ENCODE results near the gene FBLN7. TPM values are rescaled to one million over a fixed set of nuclear protein-coding genes. Genes with fewer than 3 reads are reported as not detected.

Gene FBLN7
- total and polyA plus RNA-seq, 2 experiments from 2014 or later, result 1.6 to 1.7 TPM

DNA sequence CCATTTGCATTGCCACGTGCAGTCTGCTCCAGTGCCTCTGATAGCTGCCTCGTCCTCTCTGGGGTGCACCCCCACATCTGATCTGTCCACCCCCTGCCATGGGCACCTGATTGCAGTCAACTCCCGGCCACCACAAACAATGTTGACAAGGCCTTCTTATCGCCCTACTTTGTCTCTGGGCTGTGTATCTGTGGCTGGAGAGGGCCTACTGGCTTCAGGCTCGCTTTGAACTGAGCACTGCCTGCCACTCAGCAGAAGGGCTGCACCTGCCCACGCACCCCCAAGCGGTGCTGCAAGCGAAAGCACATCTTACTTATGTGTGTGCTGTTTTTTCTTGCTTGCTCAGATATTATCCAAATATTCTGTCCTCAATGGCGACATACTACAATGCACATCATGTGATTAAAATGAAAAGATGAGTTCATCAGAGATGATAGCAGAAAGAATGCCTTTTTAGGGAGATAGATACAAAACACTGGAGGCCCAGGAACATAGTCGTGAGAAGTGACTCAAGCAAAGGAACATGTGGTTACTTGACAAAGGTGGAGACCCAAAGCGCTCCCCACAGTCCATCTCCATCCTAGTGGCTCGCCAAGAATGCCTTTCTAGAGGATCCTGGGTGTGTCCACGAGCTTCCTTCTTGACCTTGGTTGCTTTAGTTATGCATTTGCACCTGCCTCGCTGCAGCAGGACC is 28.8 kb downstream of the FBLN7 start:
- H3K79me2 ChIP-seq, result no peaks in the 10 kb centered on the region
- no peak for TF ChIP-seq EZH2phosphoT487 (IDR thresholded peaks at IDR 0.05; ENCODE audit: low read depth, severe bottlenecking, unreplicated experiment)
- no peak for TF ChIP-seq EZH2 (IDR thresholded peaks at IDR 0.05; ENCODE audit: borderline replicate concordance)
- TF ChIP-seq, protein P1, sequence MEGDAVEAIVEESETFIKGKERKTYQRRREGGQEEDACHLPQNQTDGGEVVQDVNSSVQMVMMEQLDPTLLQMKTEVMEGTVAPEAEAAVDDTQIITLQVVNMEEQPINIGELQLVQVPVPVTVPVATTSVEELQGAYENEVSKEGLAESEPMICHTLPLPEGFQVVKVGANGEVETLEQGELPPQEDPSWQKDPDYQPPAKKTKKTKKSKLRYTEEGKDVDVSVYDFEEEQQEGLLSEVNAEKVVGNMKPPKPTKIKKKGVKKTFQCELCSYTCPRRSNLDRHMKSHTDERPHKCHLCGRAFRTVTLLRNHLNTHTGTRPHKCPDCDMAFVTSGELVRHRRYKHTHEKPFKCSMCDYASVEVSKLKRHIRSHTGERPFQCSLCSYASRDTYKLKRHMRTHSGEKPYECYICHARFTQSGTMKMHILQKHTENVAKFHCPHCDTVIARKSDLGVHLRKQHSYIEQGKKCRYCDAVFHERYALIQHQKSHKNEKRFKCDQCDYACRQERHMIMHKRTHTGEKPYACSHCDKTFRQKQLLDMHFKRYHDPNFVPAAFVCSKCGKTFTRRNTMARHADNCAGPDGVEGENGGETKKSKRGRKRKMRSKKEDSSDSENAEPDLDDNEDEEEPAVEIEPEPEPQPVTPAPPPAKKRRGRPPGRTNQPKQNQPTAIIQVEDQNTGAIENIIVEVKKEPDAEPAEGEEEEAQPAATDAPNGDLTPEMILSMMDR (IDR thresholded peaks at IDR 0.05; ENCODE audit: poor library complexity), result no peak
- H3K27ac ChIP-seq, result no peak overlapping the region
- H3K4me2 ChIP-seq, result no peak overlapping the region
- no peaks in the 10 kb centered on the region for H3K36me3 ChIP-seq (replicated peaks; ENCODE audit: insufficient read depth, low read depth)
- no peak overlapping the region for H2AFZ ChIP-seq
- no peaks in the 10 kb centered on the region for H3K9me3 ChIP-seq (ENCODE audit: low read depth)
- no peaks in the 10 kb centered on the region for H3K27me3 ChIP-seq
- no peak for DNase-seq (ENCODE audit: low spot score)
- H3K4me3 ChIP-seq, result no peak overlapping the region
- H3K4me1 ChIP-seq (ENCODE audit: insufficient read depth), result no peaks in the 10 kb centered on the region
- no peaks in the 10 kb centered on the region for H3K9me2 ChIP-seq (replicated peaks; ENCODE audit: insufficient read depth)
- WGBS (ENCODE audit: low lambda C conversion rate, missing lambda C conversion rate), result 87% methylated on average over 14 of the region's 14 CpGs
- no peaks in the 10 kb centered on the region for H4K20me1 ChIP-seq (ENCODE audit: insufficient read depth, poor library complexity, severe bottlenecking)

DNA sequence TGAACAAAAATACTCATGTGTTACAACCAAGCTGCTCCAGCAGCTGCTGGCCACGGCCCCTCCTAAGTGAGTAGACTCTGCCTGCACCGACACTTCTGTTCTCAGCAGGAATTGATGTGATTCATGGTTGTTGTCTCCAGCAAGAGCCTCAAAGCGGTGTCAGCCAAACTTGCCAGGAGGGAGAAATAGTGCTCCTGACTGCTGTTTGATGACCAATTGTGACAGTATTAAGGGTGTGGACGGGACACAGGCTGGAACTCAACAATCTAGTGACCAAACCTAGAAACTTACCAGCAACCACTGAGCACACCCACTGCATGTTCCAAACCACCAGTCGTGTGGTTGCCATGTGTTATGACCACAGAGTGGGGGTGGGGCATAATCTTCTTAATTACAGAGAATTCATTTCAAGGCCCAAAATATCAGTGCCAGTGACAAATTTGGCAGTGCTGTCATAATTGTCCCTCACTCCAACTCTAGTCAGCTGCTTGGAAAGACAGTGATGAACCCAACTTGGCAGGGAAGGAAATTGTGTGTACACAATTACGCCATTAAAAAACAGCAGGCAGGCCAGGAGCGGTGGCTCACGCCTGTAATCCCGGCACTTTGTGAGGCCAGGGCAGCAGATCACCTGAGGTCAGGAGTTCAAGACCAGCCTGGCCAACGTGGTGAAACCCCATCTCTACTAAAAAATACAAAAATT is 30.4 kb downstream of the FBLN7 start:
- no peak overlapping the region for H3K4me3 ChIP-seq
- no peaks in the 10 kb centered on the region for H3K9me3 ChIP-seq (ENCODE audit: low read depth)
- H4K20me1 ChIP-seq (ENCODE audit: insufficient read depth, poor library complexity, severe bottlenecking), result no peaks in the 10 kb centered on the region
- H3K36me3 ChIP-seq (replicated peaks; ENCODE audit: insufficient read depth, low read depth), result no peaks in the 10 kb centered on the region
- no peak overlapping the region for H2AFZ ChIP-seq
- H3K79me2 ChIP-seq, result no peaks in the 10 kb centered on the region
- no peaks in the 10 kb centered on the region for H3K9me2 ChIP-seq (replicated peaks; ENCODE audit: insufficient read depth)
- 78% methylated on average over 10 of the region's 10 CpGs for WGBS (ENCODE audit: low lambda C conversion rate, missing lambda C conversion rate)
- DNase-seq (ENCODE audit: low spot score), result no peak
- no peak for TF ChIP-seq EZH2phosphoT487 (IDR thresholded peaks at IDR 0.05; ENCODE audit: low read depth, severe bottlenecking, unreplicated experiment)
- TF ChIP-seq, protein P1 (IDR thresholded peaks at IDR 0.05; ENCODE audit: poor library complexity), result no peak
- TF ChIP-seq EZH2 (IDR thresholded peaks at IDR 0.05; ENCODE audit: borderline replicate concordance), result no peak
- no peaks in the 10 kb centered on the region for H3K4me1 ChIP-seq (ENCODE audit: insufficient read depth)
- H3K27me3 ChIP-seq, result no peaks in the 10 kb centered on the region
- H3K4me2 ChIP-seq, result no peak overlapping the region
- no peak overlapping the region for H3K27ac ChIP-seq

DNA sequence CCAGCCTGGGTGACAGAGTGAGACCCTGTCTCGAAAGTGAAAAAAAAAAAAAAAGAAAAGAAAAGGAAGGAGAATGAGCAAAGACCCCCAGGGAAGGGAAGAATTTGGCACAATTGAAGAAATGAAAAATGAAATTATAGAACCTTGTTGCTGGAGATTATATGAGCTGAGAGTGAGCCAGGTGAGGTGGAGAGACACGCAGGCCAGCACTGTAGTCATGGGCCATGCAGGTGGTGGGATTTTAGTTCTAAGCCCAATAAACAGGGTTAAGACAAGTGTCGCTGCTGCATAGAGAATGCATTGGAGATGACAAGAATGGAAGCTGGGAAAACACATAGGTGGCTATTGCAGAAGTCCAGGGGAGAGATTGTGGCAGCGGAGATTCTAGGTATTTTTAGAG is 32.3 kb downstream of the FBLN7 start:
- H3K4me1 ChIP-seq (ENCODE audit: insufficient read depth), result no peaks in the 10 kb centered on the region
- H4K20me1 ChIP-seq (ENCODE audit: insufficient read depth, poor library complexity, severe bottlenecking), result no peaks in the 10 kb centered on the region
- no peak for DNase-seq (ENCODE audit: low spot score)
- no peak overlapping the region for H3K4me2 ChIP-seq
- H3K27ac ChIP-seq, result no peak overlapping the region
- 99% methylated on average over 4 of the region's 4 CpGs for WGBS (ENCODE audit: low lambda C conversion rate, missing lambda C conversion rate)
- no peaks in the 10 kb centered on the region for H3K9me3 ChIP-seq (ENCODE audit: low read depth)
- no peak overlapping the region for H2AFZ ChIP-seq
- TF ChIP-seq, protein P1 (IDR thresholded peaks at IDR 0.05; ENCODE audit: poor library complexity), result no peak
- TF ChIP-seq EZH2 (IDR thresholded peaks at IDR 0.05; ENCODE audit: borderline replicate concordance), result no peak
- no peak for TF ChIP-seq EZH2phosphoT487 (IDR thresholded peaks at IDR 0.05; ENCODE audit: low read depth, severe bottlenecking, unreplicated experiment)
- H3K27me3 ChIP-seq, result no peaks in the 10 kb centered on the region
- no peak overlapping the region for H3K4me3 ChIP-seq
- no peaks in the 10 kb centered on the region for H3K79me2 ChIP-seq
- no peaks in the 10 kb centered on the region for H3K9me2 ChIP-seq (replicated peaks; ENCODE audit: insufficient read depth)
- H3K36me3 ChIP-seq (replicated peaks; ENCODE audit: insufficient read depth, low read depth), result no peaks in the 10 kb centered on the region

All from hepatocyte (in vitro differentiated cells).